NCI-H1694 (cell line): ENCODE results near the gene FCER1A.
"Not testable (repeated sequence)": the region's sequence is repeated elsewhere in the genome, so short reads cannot be mapped to it uniquely, and the experiment has no call there.

Source experiments
- DNase-seq: peaks from one replicate; lab custom pipeline; 2025; lab: John Stamatoyannopoulos, UW

Gene FCER1A

DNA sequence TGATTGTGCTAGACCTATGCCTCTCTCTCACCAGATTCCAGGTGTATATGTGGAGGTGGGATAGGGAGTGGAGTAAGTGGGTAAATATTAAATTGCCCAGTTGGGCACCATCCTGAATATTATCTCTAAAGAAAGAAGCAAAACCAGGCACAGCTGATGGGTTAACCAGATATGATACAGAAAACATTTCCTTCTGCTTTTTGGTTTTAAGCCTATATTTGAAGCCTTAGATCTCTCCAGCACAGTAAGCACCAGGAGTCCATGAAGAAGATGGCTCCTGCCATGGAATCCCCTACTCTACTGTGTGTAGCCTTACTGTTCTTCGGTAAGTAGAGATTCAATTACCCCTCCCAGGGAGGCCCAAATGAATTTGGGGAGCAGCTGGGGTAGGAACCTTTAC, at the start of gene FCER1A:
Gene FCER1A, plus strand, starts transcription at position 242 of the 400 bp plus-strand sequence. Its CDS starts 29 bp downstream, at position 271.
- DNase-seq, result no peak

GRCh38 chr1:159261311-159261710, 40.8 kb upstream of the FCER1A start:
- no peak for DNase-seq

GRCh38 chr1:159261721-159262494, 40.2 kb upstream of the FCER1A start:
- DNase-seq, result no peak

- no peak for DNase-seq
Measured at GRCh38 chr1:159266832-159267231, 35.3 kb upstream of the FCER1A start.

DNA sequence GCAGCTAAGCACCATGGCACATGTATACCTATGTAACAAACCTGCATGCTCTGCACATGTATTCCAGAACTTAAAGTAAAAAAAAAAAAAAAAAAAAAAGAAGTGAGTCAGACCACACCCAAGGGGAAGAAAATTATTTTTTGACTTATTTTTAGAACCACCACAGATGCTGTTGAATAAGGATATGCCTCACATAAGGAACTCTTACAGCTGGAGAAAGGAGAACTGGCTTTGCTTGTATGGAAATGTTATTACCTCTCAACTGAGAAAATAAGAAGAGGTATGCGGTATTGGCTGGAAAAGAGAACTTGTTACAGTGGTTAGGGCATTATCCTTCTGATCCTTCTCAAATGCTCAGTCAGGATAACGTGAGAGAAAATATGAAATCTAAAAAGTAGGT, 27.5 kb upstream of the FCER1A start:
- DNase-seq, result no peak

DNA sequence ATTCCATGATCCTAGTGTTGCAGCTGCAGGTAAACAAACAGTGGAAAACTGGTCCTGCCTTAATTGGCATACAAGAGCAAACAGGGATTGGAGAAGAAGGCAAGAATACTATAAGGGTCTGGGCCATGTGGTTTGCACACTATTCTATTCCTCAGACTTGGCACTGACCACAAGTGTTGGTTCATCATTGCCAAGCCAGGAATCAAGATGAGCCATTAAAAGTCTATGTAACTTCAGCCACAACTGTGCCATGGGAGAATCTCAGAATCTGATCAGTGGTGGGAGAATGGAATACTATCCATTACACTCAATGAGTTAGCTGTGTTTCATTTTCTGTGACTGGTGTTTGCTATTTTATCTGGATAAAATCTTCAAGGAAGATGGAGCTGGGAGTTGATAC, 26.2 kb upstream of the FCER1A start:
- DNase-seq, result no peak

- no peak for DNase-seq
Measured at GRCh38 chr1:159279773-159280172, 22.4 kb upstream of the FCER1A start.

GRCh38 chr1:159282118-159282517, 20.0 kb upstream of the FCER1A start:
- no peak for DNase-seq

- DNase-seq, result no peak
Measured at GRCh38 chr1:159289060-159289459, 13.1 kb upstream of the FCER1A start.

DNA sequence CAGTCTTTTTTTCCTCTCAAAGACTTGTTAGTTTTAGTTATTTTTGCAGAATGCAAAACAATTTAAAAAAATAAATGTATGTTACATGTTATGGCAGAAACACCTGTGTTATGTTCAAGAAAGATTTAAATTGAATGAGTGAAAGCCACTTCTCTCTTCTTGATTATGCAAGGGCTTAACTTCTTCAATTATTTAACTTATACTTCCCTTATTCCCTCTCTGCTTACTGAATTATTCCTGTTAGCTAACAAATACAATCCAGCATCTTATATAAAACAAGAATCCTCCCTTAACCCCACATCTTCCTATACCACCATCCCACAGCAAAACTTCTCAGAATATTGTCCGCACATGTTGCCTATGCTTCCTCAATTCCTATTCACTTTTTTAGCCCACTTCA, 10.7 kb upstream of the FCER1A start:
- DNase-seq, result no peak

- no peak for DNase-seq
Measured at GRCh38 chr1:159296706-159297375, 5.3 kb upstream of the FCER1A start.

- DNase-seq, result no peak
Measured at GRCh38 chr1:159300146-159300545, 2.0 kb upstream of the FCER1A start.

DNA sequence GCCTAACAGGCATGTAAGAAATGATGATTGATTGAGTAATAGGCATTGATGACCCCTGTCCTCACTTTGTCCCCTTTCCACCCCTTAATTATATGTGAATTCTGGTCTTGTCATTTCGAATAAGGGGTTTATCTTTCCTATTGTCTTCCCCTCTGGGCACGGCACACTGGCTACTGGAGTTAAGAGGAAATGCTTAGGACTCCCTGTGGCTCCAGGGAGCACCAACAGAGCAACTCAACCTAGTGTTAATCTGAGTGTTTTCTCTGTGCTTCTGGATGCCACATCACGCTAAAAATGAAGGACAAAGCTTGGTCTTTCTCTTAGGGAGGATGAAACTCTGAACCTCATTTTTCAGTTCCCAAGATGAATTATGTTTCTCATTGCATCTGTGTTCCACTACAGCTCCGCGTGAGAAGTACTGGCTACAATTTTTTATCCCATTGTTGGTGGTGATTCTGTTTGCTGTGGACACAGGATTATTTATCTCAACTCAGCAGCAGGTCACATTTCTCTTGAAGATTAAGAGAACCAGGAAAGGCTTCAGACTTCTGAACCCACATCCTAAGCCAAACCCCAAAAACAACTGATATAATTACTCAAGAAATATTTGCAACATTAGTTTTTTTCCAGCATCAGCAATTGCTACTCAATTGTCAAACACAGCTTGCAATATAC, 5.3 kb downstream of the FCER1A start:
- no peak for DNase-seq

DNA sequence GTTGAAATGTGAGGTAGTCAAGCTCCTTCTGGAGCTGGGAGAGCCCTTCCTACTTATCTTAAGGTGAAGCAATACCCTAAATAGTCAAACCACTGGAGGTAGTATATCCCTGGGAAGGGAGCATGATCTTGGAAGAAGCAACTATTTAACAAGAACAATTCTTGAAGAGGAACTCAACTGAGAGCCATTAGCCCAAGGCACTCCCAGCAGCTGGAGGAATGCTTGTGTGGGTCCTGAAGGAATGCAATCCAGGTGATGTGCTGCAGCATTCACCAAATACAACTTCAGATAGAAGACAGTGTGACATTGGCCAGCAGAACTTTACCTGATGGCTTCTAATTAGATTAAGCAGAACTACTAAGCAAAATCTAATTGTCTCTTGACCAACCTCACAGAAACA, 9.5 kb downstream of the FCER1A start:
- DNase-seq, result no peak

GRCh38 chr1:159315381-159315780, 13.2 kb downstream of the FCER1A start:
- DNase-seq, result no peak

DNA sequence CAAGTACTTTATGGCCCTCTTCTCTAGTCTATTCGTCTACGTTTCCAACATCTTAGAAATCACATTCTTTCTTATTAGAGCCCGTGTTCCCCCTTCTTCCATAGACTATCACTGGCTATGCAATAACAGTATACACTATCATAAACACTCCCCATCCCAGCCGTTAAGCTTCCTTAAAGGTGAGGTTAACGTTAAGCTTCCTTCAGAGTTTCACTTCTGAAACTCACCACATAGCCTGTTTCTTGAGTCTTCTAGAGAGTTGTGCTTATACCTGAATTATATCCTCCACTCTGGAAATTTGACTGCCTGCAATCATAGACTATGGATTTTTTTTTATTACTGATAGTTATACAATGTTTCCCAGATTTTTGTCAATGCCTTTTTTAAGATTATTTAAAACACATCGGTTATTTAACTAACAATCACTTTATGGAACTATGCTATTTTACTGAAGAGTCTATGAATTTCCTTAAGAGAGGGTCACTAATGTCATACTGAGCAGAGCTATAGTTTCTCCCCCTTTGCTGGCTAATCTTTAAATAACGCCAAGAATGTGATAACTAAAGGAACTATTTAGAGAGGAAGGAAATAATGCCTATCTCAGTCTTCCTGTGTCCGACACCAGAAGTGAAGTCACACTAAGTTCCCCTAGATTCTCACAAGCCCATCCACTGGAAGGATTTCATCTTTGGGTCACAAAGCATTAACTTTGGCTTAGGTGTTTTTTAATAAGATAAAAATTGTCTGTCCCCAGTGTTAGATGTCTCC, 16.8 kb downstream of the FCER1A start:
- no peak for DNase-seq

GRCh38 chr1:159334797-159335196, 32.7 kb downstream of the FCER1A start:
- no peak for DNase-seq

DNA sequence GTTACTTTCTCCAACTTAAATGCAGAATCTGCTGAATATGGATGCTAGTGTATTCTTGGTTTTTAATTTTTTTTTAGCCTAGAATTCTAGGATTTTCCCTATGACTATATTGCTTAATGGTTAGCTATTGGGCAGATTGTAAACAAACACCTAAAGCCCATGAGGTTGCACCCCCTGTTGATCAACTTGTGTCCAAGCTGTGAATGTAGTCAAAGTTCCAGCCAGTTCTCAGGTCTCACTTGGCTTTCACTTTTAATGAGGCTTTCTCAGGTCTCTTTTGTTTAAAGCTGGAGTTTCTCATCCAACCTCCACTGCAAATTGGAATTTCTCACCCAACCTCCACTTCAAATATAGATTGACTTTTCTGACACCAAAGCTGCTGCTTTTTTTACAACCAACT, 35.9 kb downstream of the FCER1A start:
- no peak for DNase-seq

DNA sequence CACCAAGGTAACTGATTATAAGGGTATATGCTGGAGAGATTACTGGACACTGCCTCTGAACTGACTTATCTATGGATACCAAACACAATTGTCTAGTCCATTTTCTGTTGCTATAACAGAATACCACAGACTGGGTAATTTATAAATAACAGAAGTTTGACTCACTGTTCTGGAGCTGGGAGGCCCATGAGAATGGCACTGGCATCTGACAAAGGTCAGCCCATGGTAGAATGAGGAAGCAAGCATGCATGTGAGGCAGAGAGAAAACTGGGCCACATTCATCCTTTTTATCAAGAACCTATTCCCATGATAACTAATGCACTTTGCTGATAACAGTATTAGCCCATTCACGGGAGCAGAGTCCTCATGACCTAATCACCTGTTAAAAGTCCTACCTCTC, 37.4 kb downstream of the FCER1A start:
- no peak for DNase-seq

DNA sequence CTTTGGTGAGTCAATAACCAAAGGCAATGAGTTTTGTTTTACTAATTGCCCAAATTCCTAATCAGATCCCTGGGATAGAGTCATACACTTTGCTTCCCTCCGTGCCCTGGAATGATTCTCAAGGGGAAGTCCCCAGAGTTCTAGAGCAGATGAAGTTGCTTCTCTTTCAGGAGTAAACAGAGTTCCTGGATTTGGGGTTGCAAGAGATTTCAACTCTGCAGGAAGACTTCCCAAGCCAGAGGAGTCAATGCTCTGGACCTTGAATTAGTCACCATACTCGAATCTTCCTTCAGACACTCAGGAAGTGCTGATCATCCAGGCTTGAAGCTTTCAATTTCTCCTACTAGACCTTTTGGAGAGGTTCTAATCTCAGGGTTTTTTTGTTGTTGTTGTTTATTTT, 39.6 kb downstream of the FCER1A start:
- DNase-seq, result no peak

GRCh38 chr1:159342761-159343425, 40.8 kb downstream of the FCER1A start:
- no peak for DNase-seq

DNA sequence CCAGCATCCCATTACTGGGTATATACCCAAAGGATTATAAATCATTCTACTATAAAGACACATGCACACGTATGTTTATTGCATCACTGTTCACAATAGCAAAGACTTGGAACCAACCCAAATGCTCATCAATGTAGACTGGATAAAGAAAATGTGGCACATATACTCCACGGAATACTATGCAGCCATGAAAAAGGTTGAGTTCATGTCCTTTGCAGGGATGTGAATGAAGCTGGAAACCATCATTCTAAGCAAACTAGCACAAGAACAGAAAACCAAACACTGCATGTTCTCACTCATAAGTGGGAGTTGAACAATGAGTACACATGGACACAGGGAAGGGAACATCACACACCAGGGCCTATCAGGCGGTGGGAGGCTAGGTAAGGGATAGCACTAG, 47.2 kb downstream of the FCER1A start:
- not testable (repeated sequence) for DNase-seq
